ENCODE measurements around the gene OR13F1.
"Not testable (repeated sequence)": the region's sequence is repeated elsewhere in the genome, so short reads cannot be mapped to it uniquely, and the experiment has no call there.

OR13F1 gene

DNA sequence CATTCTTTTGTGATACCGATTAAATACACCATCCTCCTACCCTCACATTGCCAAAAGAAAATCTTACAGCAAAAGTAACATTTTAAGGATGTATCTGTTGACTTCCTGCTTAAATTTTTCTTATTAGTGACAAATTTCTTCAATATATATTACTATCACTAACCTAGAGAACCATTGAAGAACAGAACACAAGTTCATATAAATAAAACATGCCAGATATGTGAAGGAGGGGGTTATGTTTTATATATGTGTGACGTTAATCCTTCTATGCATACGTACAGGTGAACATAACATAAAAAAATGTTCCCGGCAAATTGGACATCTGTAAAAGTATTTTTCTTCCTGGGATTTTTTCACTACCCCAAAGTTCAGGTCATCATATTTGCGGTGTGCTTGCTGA is at the start of gene OR13F1:
Gene OR13F1 (plus strand): TSS at position 301 of the 400 bp plus-strand sequence. CDS start 0 bp downstream, at position 301.
- DNase-seq: no peak

DNA sequence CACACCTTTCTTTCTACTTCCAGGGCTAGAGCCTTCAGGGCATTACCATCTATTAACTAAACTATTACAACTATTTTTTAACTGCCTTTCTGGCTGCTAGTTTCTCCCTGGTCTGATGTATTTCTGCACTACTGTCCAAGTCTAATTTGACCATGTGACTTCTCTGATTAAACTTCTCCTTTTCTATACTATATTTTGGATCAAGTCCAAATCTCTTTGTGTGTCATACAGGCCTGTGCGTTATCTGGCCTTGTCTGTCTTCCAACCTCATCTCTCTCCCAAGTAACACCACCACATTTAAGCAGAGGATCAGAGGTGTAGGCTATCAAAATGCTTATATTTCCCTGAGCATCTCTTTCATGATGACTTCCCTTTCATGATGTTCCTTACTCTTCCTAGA is 47.2 kb upstream of the OR13F1 start:
- no peak for DNase-seq

DNA sequence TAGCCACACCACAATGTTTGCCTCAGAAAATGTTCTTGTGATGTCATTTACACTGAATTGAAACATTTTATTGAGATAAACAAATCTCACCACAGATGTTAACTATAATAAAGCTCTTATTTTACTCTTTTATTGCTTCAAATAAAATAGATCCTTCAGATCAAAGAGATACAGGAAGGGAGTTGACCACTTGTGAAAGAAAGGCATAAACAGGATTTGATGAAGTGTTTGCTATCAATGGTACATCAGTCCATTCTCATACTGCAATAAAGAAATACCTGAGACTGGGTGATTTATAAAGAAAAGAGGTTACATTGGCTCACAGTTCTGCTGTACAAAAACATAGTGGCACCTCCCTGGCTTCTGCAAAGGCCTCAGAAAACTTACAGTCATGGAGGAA is 40.2 kb upstream of the OR13F1 start:
- DNase-seq: no peak

DNA sequence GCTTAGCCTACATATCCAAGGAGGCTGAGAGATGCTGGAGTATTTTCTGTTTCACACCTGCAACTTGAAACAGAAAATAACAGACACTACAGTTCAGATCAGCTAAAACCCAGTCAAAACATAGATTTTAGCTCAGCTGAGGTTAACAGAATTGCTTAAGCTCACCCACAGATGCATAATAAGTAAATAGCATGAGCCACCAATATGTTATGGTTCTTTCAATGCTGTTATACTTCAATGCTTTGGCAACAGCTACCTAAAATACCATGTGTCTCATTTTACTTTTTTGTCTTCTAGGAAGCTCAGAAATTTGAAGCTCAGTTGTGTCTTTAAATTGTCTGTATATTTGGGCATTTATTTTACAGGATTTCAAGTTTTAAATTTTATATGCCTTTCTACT is 35.8 kb upstream of the OR13F1 start:
- DNase-seq: no peak

DNA sequence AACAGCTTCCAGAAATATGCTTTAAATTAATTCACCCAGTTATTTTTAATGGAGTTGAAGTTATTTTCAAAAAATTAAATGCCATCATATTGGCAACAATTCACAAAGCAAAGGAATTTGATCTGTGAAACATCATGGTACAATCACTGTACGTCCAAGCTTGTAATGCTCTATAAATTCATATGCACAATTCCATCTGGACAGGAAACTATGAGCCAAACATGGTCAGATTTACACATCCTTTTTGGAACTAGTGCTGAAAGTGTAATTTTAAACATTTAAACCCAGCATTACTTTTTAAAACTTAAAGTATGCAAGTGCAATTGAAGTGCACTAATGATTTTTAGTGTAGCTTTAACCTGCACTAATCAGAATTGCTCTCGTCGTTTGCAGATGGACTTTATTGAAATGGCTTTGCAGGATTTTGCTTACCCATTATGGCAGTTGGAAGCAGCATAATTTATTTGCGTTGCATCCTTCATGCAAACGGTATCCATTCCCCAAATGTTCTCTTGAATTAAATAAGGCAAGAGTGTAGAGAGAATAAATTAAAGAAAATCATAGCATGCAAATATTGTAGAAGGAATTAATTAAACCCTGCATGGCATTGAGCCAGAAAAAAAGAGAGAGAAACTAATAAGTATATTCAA is 21.0 kb upstream of the OR13F1 start:
- DNase-seq: no peak

DNA sequence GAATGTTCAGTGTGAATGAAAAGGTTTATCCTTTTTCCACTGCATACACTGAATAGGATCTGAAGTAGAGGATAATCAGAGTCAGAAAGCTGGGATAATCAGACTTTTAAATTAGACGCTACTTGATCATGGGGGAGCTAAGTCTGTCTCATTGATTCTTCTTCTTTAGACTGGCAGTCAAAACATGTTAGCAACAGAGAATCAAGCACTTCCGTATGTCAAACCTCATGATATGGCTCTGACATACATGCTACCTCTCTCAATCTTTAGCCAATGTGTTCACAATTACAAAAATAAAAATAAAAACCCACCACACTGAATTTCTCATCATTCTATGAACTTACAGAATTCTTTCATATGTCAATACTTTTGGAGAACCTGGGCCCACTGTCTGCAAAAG is 19.0 kb upstream of the OR13F1 start:
- DNase-seq: no peak

DNA sequence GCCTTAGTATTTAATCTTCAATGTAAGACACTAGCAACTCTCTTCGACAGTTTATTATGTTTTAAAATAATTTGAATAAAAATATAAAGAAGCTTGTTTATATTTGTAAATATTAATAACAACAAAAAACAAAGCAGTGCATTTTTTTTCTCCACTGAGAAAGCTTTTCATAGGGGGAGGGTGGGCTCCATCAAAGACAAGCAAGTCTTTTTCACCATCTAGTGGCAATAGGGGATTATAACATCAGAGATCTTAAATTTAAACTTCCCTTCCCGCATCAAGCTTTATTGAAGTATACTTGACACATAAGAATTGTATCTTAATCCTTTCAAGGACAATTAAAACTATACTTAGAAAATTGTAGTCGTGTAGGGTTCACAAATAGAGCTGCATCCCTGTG is 9.3 kb upstream of the OR13F1 start:
- DNase-seq: no peak

GRCh38 chr9:104503440-104503839 is 623 bp upstream of the OR13F1 start:
- no peak for DNase-seq

GRCh38 chr9:104506565-104506964 is 2.5 kb downstream of the OR13F1 start:
- DNase-seq: no peak

DNA sequence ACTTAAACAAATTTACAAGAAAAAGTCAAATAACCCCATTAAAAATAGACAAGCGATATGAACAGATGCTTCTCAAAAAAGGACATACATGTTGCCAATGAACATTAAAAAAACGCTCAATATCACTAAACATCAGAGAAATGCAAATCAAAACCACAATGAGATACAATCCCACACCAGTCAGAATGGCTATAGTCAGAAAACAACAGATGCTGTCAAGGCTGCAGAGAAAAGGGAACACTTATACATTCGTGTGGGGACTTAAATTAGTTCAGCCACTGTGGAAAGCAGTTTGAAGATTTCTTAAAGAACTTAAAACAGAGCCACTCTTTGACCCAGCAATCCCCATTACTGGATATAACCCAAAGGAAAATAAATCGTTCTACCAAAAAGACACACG is 10.8 kb downstream of the OR13F1 start:
- DNase-seq: no peak

- not testable (repeated sequence) for DNase-seq
These were observed 16.2 kb downstream of the OR13F1 start for GRCh38 chr9:104520241-104520640.

GRCh38 chr9:104527109-104527508 is 23.0 kb downstream of the OR13F1 start, which contains the start of gene OR13C4:
Gene OR13C4, minus strand, starts transcription at chr9:104527209. Its CDS starts 0 bp downstream, at chr9:104527209.
- DNase-seq: no peak

DNA sequence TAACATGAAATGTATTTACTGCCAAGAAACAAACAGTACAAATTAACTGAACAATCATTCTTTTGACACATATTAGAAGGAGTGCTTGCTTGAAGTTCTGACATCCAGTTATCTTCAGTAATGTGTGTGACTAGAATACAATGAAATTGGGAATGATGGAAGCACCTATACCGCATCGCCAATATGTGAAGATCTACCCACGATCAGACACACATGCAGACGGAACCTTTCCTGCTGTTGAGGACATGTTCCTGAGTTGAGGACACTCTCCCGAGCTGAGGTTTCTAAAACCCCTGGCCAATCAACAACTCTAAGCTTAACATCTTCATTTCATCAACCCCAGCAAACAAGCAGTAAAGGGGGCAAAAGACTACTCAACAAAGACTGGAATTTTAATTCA is 32.7 kb downstream of the OR13F1 start, which contains the start of gene OR13C3:
Gene OR13C3 (minus strand): TSS at position 101 of the 400 bp plus-strand sequence. CDS start 133 bp downstream, outside the sequence.
- no peak for DNase-seq

DNA sequence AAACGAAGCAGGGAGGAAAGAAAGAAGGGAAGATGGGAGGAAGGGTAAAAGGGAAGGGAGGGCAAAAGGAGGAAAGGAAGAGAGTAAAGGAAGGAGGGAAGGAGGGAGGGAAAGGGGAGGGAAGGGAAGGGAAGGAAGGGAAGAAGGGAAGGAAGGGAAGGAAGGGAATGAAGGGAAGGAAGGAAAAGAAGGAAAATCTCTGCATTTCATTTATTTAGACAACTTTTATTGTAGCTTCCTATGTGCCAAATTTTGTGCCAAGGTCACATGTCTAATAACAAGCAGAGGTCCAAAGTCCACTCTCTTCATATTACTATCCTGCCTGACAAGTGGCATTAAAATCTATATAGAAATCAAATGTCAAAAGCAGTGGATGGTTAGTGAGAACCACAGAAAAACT is 35.2 kb downstream of the OR13F1 start:
- no peak for DNase-seq

DNA sequence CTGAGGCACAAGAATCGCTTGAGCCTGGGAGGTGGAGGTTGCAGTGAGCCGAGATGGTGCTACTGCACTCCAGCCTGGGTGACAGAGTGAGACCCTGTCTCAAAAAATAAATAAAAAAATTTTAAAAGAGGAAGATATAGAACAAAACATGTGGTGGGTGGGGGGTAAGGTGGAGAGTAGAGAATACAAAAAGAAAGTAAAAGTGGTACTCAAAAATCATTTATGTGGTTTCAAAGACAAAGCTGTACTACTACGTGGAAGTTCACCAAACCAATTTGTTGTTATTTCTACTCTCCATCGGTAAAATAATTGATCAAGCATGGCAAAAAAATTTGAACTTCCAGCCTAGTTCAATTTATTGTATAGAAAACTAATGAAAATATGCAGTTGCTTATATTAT is 40.6 kb downstream of the OR13F1 start:
- DNase-seq: no peak

GRCh38 chr9:104553261-104553660 is 49.2 kb downstream of the OR13F1 start:
- DNase-seq: no peak
